Measurements from ENCODE around the gene HEATR5B. TPM values are rescaled to one million over a fixed set of nuclear protein-coding genes. Genes with fewer than 3 reads are reported as not detected.

HEATR5B gene
- polyA plus RNA-seq, 1 of the 3 experiments (the other 2 are of a cell fraction): 10.8 TPM

- H3K36me3 ChIP-seq (replicated peaks in 1 of 2; ENCODE audit: control insufficient read depth in 1 of 2, insufficient read depth in 2 of 2, low read length in 1 of 2): peaks cover 30 to 47% of the 10 kb centered on the region in 2 experiments
- no peak overlapping the region for H3K4me3 ChIP-seq (ENCODE audit: low read depth in 2 of 2, low read length in 1 of 2)
- WGBS (ENCODE audit: low lambda C conversion rate): 91% methylated on average over 3 of the region's 3 CpGs
- ChIA-PET CTCF (interaction anchor here (0.6 to 0.9 kb wide), 2 partner anchors 227 to 254 kb away, joined by 3 read pairs; no protein-coding TSS in a partner anchor), POLR2A (no interaction called here)
- no peak for DNase-seq
- TF ChIP-seq POLR2AphosphoS5 (IDR thresholded peaks at IDR 0.05; ENCODE audit: low read depth, low read length) (no peak), REST (IDR thresholded peaks at IDR 0.05; ENCODE audit: low read depth, low read length) (no peak), RAD21 (IDR thresholded peaks at IDR 0.05; ENCODE audit: low read length) (no peak), USF1 (IDR thresholded peaks at IDR 0.05; ENCODE audit: borderline replicate concordance, low read depth) (no peak), SMC3 (IDR thresholded peaks at IDR 0.05; ENCODE audit: low read depth, low read length) (no peak), TEAD4 (IDR thresholded peaks at IDR 0.05; ENCODE audit: borderline replicate concordance, insufficient read depth) (no peak), PBX3 (IDR thresholded peaks at IDR 0.05) (no peak), GATA2 (CRISPR knock-in tag; IDR thresholded peaks at IDR 0.05) (no peak)
- no peaks in the 10 kb centered on the region for H3K9me3 ChIP-seq
- no peak overlapping the region for H3K4me2 ChIP-seq
- H3F3A ChIP-seq (replicated peaks; ENCODE audit: insufficient read depth): no peaks in the 10 kb centered on the region
- H3K27ac ChIP-seq (ENCODE audit: low read depth in 2 of 2, low read length in 1 of 2): no peak overlapping the region
- no peak overlapping the region for H3K9ac ChIP-seq
- no peak overlapping the region for H2AFZ ChIP-seq (ENCODE audit: low read depth)
- H3K9me2 ChIP-seq: no peaks in the 10 kb centered on the region
- no peaks in the 10 kb centered on the region for H3K27me3 ChIP-seq (ENCODE audit: insufficient read depth)
- no peaks in the 10 kb centered on the region for H3K79me2 ChIP-seq (ENCODE audit: insufficient read depth)
- H3K4me1 ChIP-seq (ENCODE audit: control insufficient read depth in 1 of 2, insufficient read depth in 2 of 2, low read depth in 1 of 2, low read length in 1 of 2): no peaks in the 10 kb centered on the region
- H4K20me1 ChIP-seq (ENCODE audit: insufficient read depth): no peaks in the 10 kb centered on the region
Observed at GRCh38 chr2:37039580-37039979, 44.6 kb downstream of the HEATR5B start.

GRCh38 chr2:37037771-37038170 is 46.4 kb downstream of the HEATR5B start:
- Histone ChIP-seq H3K9ac (no peak overlapping the region), H3K27ac (ENCODE audit: low read depth in 2 of 2, low read length in 1 of 2) (no peak overlapping the region), H3K9me3 (no peaks in the 10 kb centered on the region), H3K27me3 (ENCODE audit: insufficient read depth) (no peaks in the 10 kb centered on the region), H3K79me2 (ENCODE audit: insufficient read depth) (no peaks in the 10 kb centered on the region), H3K4me3 (ENCODE audit: low read depth in 2 of 2, low read length in 1 of 2) (no peak overlapping the region), H3K4me2 (no peak overlapping the region), H2AFZ (ENCODE audit: low read depth) (no peak overlapping the region), H3K36me3 (replicated peaks in 1 of 2; ENCODE audit: control insufficient read depth in 1 of 2, insufficient read depth in 2 of 2, low read length in 1 of 2) (peaks cover 26 to 42% of the 10 kb centered on the region in 2 experiments), H3F3A (replicated peaks; ENCODE audit: insufficient read depth) (no peaks in the 10 kb centered on the region), H4K20me1 (ENCODE audit: insufficient read depth) (no peaks in the 10 kb centered on the region), H3K4me1 (ENCODE audit: control insufficient read depth in 1 of 2, insufficient read depth in 2 of 2, low read depth in 1 of 2, low read length in 1 of 2) (no peaks in the 10 kb centered on the region), H3K9me2 (no peaks in the 10 kb centered on the region)
- no peak for DNase-seq
- POLR2A ChIA-PET: no interaction called here
- 71% methylated on average over 2 of the region's 2 CpGs for WGBS (ENCODE audit: low lambda C conversion rate)
- no peak for TF ChIP-seq TCF12 (IDR thresholded peaks at IDR 0.05)
- TF ChIP-seq MAX (IDR thresholded peaks at IDR 0.05; ENCODE audit: low read depth): no peak
- no peak for TF ChIP-seq FOXM1 (IDR thresholded peaks at IDR 0.05; ENCODE audit: low read depth)
- no peak for TF ChIP-seq ELF1 (IDR thresholded peaks at IDR 0.05)
- no peak for TF ChIP-seq REST (IDR thresholded peaks at IDR 0.05; ENCODE audit: low read depth, low read length)
- TF ChIP-seq RAD21 (IDR thresholded peaks at IDR 0.05; ENCODE audit: low read length): no peak
- TF ChIP-seq IRF3 (IDR thresholded peaks at IDR 0.05; ENCODE audit: low read depth, low read length): no peak
- CTCF ChIA-PET: interaction anchor here (1.2 kb wide), 1 partner anchor 252 kb away, joined by 3 read pairs; no protein-coding TSS in a partner anchor

Measured in SK-N-SH (cell line).